ENCODE data around the gene LAMA3. TPM values are rescaled to one million over a fixed set of nuclear protein-coding genes. Genes with fewer than 3 reads are reported as not detected.

Gene LAMA3
- total RNA-seq, 2 donors from 2014 or later: 0.58 to 1.3 TPM

- no peaks in the 10 kb centered on the region for H3K36me3 ChIP-seq (ENCODE audit: control insufficient read depth, insufficient read depth, low read length)
- no peak overlapping the region for H3K9ac ChIP-seq (ENCODE audit: extremely low read depth, low read length, poor library complexity, severe bottlenecking)
- peaks cover 14% of the 10 kb centered on the region for H3K9me3 ChIP-seq (ENCODE audit: control insufficient read depth, low read length)
- no peak overlapping the region for H3K4me3 ChIP-seq (ENCODE audit: low read length)
- peaks cover 4% of the 10 kb centered on the region for H3K9me3 Mint-ChIP-seq
- no peak overlapping the region for H3K27ac Mint-ChIP-seq
- no peaks in the 10 kb centered on the region for H3K36me3 Mint-ChIP-seq (ENCODE audit: low read depth)
- peaks cover 3% of the 10 kb centered on the region for H3K4me1 ChIP-seq (ENCODE audit: control insufficient read depth, insufficient read depth, low read length)
- peaks cover 7% of the 10 kb centered on the region for H3K4me1 Mint-ChIP-seq
- no peak overlapping the region for H3K4me3 Mint-ChIP-seq
- DNase-seq: no peak
- H3K27me3 ChIP-seq (ENCODE audit: control insufficient read depth, insufficient read depth, low read length, poor library complexity, severe bottlenecking): no peaks in the 10 kb centered on the region
- TF ChIP-seq, protein P1, sequence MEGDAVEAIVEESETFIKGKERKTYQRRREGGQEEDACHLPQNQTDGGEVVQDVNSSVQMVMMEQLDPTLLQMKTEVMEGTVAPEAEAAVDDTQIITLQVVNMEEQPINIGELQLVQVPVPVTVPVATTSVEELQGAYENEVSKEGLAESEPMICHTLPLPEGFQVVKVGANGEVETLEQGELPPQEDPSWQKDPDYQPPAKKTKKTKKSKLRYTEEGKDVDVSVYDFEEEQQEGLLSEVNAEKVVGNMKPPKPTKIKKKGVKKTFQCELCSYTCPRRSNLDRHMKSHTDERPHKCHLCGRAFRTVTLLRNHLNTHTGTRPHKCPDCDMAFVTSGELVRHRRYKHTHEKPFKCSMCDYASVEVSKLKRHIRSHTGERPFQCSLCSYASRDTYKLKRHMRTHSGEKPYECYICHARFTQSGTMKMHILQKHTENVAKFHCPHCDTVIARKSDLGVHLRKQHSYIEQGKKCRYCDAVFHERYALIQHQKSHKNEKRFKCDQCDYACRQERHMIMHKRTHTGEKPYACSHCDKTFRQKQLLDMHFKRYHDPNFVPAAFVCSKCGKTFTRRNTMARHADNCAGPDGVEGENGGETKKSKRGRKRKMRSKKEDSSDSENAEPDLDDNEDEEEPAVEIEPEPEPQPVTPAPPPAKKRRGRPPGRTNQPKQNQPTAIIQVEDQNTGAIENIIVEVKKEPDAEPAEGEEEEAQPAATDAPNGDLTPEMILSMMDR (conservative IDR thresholded peaks at IDR 0.05): no peak
- 84 to 100% methylated on average over 1 to 11 of the region's 11 CpGs for WGBS, 2 experiments (ENCODE audit: insufficient coverage in 1 of 2, insufficient read length in 1 of 2)
- no peak overlapping the region for H3K27ac ChIP-seq (ENCODE audit: low read depth, low read length)
- H3K27me3 Mint-ChIP-seq (ENCODE audit: insufficient read depth): peaks cover 5% of the 10 kb centered on the region
These were observed 48.0 kb upstream of the LAMA3 start for GRCh38 chr18:23641143-23641720.

- peaks cover 3% of the 10 kb centered on the region for H3K4me1 ChIP-seq (ENCODE audit: control insufficient read depth, insufficient read depth, low read length)
- H3K9me3 ChIP-seq (ENCODE audit: control insufficient read depth, low read length): peaks cover 14% of the 10 kb centered on the region
- H3K9me3 Mint-ChIP-seq: peaks cover 4% of the 10 kb centered on the region
- peaks cover 7% of the 10 kb centered on the region for H3K4me1 Mint-ChIP-seq
- no peaks in the 10 kb centered on the region for H3K36me3 ChIP-seq (ENCODE audit: control insufficient read depth, insufficient read depth, low read length)
- H3K9ac ChIP-seq (ENCODE audit: extremely low read depth, low read length, poor library complexity, severe bottlenecking): no peak overlapping the region
- H3K36me3 Mint-ChIP-seq (ENCODE audit: low read depth): no peaks in the 10 kb centered on the region
- no peak overlapping the region for H3K27ac ChIP-seq (ENCODE audit: low read depth, low read length)
- H3K4me3 ChIP-seq (ENCODE audit: low read length): no peak overlapping the region
- DNase-seq: no peak
- H3K27me3 Mint-ChIP-seq (ENCODE audit: insufficient read depth): peaks cover 5% of the 10 kb centered on the region
- TF ChIP-seq, protein P1 (conservative IDR thresholded peaks at IDR 0.05): no peak
- no peak overlapping the region for H3K4me3 Mint-ChIP-seq
- H3K27me3 ChIP-seq (ENCODE audit: control insufficient read depth, insufficient read depth, low read length, poor library complexity, severe bottlenecking): no peaks in the 10 kb centered on the region
- 95 to 97% methylated on average over 7 to 11 of the region's 11 CpGs for WGBS, 2 experiments (ENCODE audit: insufficient coverage in 1 of 2, insufficient read length in 1 of 2)
- H3K27ac Mint-ChIP-seq: no peak overlapping the region
These were observed 47.2 kb upstream of the LAMA3 start for GRCh38 chr18:23641937-23642666.

- 80 to 94% methylated on average over 2 of the region's 2 CpGs for WGBS, 2 experiments (ENCODE audit: insufficient coverage in 1 of 2, insufficient read length in 1 of 2)
- TF ChIP-seq, protein P1 (conservative IDR thresholded peaks at IDR 0.05): no peak
- Mint-ChIP-seq H3K27me3 (ENCODE audit: insufficient read depth) (peaks cover 5% of the 10 kb centered on the region), H3K4me1 (peaks cover 7% of the 10 kb centered on the region), H3K9me3 (peaks cover 4% of the 10 kb centered on the region), H3K4me3 (no peak overlapping the region), H3K27ac (no peak overlapping the region), H3K36me3 (ENCODE audit: low read depth) (no peaks in the 10 kb centered on the region)
- H3K4me1 ChIP-seq (ENCODE audit: control insufficient read depth, insufficient read depth, low read length): peaks cover 3% of the 10 kb centered on the region
- no peak overlapping the region for H3K27ac ChIP-seq (ENCODE audit: low read depth, low read length)
- no peaks in the 10 kb centered on the region for H3K36me3 ChIP-seq (ENCODE audit: control insufficient read depth, insufficient read depth, low read length)
- DNase-seq: no peak
- no peak overlapping the region for H3K4me3 ChIP-seq (ENCODE audit: low read length)
- peaks cover 14% of the 10 kb centered on the region for H3K9me3 ChIP-seq (ENCODE audit: control insufficient read depth, low read length)
- no peaks in the 10 kb centered on the region for H3K27me3 ChIP-seq (ENCODE audit: control insufficient read depth, insufficient read depth, low read length, poor library complexity, severe bottlenecking)
- H3K9ac ChIP-seq (ENCODE audit: extremely low read depth, low read length, poor library complexity, severe bottlenecking): no peak overlapping the region
These were observed 45.3 kb upstream of the LAMA3 start for GRCh38 chr18:23643815-23644490.

Data from endodermal cell (in vitro differentiated cells).